Measurements from ENCODE around the gene SNTG2.

DNA sequence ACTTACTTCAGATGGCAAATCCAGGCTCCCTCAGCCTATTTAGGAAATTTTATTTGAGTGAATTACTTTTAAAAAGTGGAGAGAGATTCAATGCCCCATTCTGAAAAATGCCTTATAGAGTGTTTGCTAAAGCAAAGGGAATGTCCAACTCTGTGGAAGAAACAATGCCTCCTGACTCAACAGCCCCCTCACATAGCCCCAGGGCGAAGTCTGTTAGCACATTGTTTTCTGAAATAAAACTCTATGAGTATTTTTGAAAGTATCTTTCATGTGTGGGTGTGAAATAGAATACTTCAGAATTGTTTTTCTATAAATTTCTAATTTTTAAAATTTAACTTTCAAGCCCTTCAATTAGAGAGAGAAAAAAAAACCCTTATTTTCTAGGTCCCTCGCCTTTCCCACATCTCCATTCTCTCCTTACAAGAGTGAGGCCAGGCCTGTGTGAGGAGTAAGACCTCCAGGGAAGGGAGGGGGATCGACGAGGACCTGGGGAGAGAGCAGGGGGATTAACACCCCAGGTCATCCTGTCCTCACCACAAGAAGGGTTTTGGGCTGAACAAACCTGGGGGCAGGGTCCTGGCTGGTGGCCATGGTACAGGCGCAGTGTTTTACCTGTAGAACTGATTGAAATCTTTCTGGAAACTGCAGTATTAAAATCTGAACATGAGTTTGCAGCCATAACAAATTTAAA lies 141.4 kb downstream of the SNTG2 start:
- no peak for TF ChIP-seq POLR2A (IDR thresholded peaks at IDR 0.05)
- TF ChIP-seq, protein P1, sequence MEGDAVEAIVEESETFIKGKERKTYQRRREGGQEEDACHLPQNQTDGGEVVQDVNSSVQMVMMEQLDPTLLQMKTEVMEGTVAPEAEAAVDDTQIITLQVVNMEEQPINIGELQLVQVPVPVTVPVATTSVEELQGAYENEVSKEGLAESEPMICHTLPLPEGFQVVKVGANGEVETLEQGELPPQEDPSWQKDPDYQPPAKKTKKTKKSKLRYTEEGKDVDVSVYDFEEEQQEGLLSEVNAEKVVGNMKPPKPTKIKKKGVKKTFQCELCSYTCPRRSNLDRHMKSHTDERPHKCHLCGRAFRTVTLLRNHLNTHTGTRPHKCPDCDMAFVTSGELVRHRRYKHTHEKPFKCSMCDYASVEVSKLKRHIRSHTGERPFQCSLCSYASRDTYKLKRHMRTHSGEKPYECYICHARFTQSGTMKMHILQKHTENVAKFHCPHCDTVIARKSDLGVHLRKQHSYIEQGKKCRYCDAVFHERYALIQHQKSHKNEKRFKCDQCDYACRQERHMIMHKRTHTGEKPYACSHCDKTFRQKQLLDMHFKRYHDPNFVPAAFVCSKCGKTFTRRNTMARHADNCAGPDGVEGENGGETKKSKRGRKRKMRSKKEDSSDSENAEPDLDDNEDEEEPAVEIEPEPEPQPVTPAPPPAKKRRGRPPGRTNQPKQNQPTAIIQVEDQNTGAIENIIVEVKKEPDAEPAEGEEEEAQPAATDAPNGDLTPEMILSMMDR (IDR thresholded peaks at IDR 0.05 in 8 of 11, conservative IDR thresholded peaks at IDR 0.05 in 3 of 11) = no peak

Data from spleen (tissue), 7 donors.